Esophagus muscularis mucosa (tissue), 4 donors: Measurements from ENCODE around the gene LRRC14B. TPM values are rescaled to one million over a fixed set of nuclear protein-coding genes. Genes with fewer than 3 reads are reported as not detected.

ENCODE experiments used
- DNase-seq: peaks from one replicate; pipeline ENCODE4 v3.0.0-alpha.2; 2017; ENCODE audit errors: extremely low spot score
- H3K27ac ChIP-seq, 4 donors: fragments of 200-600 bp; sonication (generic); replicated peaks in 1 of 4; 1 replicate in 3 of 4; 2 replicates in 1 of 4; pipeline ENCODE4 v1.5.1; 2016 to 2019; ENCODE audit warnings: mild to moderate bottlenecking in 1 of 4
- H3K27me3 ChIP-seq, 4 donors: fragments of 200-600 bp; sonication (generic); one replicate each; pipeline versions ENCODE4 v1.5.1 to v1.6.0; 2016 to 2019
- H3K36me3 ChIP-seq, 4 donors: fragments of 200-600 bp; sonication (generic); one replicate each; pipeline ENCODE4 v1.5.1; 2016 to 2019
- H3K4me1 ChIP-seq, 4 donors: fragments of 200-600 bp; sonication (generic); one replicate each; pipeline ENCODE4 v1.5.1; 2016 to 2019
- H3K4me3 ChIP-seq, 4 donors: fragments of 200-600 bp; sonication (generic); 1 replicate in 2 of 4; 2 replicates in 2 of 4; pipeline ENCODE4 v1.5.1; 2016 to 2019; ENCODE audit warnings: mild to moderate bottlenecking in 4 of 4, moderate library complexity in 1 of 4
- H3K9me3 ChIP-seq, 4 donors: fragments of 200-600 bp; sonication (generic); 1 replicate in 3 of 4; 2 replicates in 1 of 4; pipeline ENCODE4 v1.5.1; 2016 to 2019
- EP300 ChIP-seq: sonication (generic); formaldehyde crosslinking; IDR thresholded peaks from one replicate; pipeline ENCODE4 v1.6.1; 2017; ENCODE audit warnings: antibody characterized with exemption
- POLR2A ChIP-seq: fragments of 450-650 bp; IDR thresholded peaks from one replicate; pipeline ENCODE4 v1.6.1; 2017; ENCODE audit warnings: antibody characterized with exemption, moderate library complexity, mild to moderate bottlenecking, low read depth
- POLR2AphosphoS5 ChIP-seq, 2 donors: sonication (generic); formaldehyde crosslinking; IDR thresholded peaks; one replicate each; pipeline ENCODE4 v1.6.1; 2017; ENCODE audit warnings: antibody characterized with exemption in 2 of 2
- WGBS: methylation state at CpG from one replicate; pipeline ENCODE4 v1.1.5; 2018; 5-methylcytosine and 5-hydroxymethylcytosine counted together
- intact Hi-C: fragments of 100-400 bp; cut with DNase I; formaldehyde crosslinking; loops from one replicate; pipeline ENCODE4 v1.15.1; 2023
- total RNA-seq, 4 donors: library from RNA; depleted of rRNA; stranded (reverse); fragments of >200 nt; gene quantifications; one replicate each; pipeline versions ENCODE4 v1.1.0 to v1.2.1, GENCODE V29; 2016
- TF ChIP-seq, protein P1 (sequence below), 3 experiments: fragments of 200-600 bp in 2 of 3; fragments of 450-650 bp in 1 of 3; sonication (generic) in 2 of 3; IDR thresholded peaks; one replicate each; pipeline ENCODE4 v1.5.1; 2017 to 2019; ENCODE audit warnings: antibody characterized with exemption in 3 of 3, mild to moderate bottlenecking in 2 of 3, moderate library complexity in 1 of 3

Gene LRRC14B
- total RNA-seq, 4 donors from 2014 or later, result not detected

DNA sequence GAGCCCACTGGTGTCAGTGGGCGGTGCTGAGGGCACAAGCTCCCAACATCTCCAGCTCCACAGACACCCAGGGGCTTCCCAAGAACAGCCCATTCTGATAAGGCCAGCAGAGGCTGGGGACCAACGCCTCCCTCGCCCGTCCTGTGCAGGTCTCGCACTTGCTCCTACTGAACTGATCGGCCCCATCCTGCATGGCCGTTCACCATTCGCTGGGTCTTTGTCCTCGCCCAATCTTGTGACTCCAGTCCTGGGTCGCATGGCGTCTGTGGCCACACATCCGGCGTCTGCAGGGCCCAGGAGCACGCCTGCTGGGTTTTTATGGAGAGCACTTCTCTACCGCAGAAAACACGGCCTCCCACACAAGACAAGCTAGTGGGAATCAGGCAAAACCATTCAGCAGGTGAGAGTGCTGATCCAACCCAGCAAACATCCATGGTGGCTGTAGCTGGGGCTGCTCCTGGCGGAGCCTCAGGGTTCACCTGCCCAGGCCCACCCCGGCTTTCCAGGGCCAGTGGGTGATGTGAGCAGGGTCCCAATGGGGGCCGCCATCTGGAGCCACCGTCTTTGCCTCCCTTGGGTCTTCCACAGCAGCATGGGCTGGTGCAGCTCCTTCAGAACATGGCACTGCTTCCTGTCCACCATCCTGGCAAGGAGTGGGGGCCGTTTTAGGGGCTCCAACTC lies 7.4 kb downstream of the LRRC14B start:
- Histone ChIP-seq H3K4me3 (no peak overlapping the region), H3K9me3 (no peaks in the 10 kb centered on the region), H3K4me1 (peaks cover 0 to 13% (median 0%) of the 10 kb centered on the region in 4 donors), H3K27me3 (peaks cover 0 to 3% (median 0%) of the 10 kb centered on the region in 4 donors), H3K27ac (no peak overlapping the region), H3K36me3 (peaks cover 0 to 26% (median 19%) of the 10 kb centered on the region in 4 donors)
- no peak for TF ChIP-seq EP300
- TF ChIP-seq, protein P1, sequence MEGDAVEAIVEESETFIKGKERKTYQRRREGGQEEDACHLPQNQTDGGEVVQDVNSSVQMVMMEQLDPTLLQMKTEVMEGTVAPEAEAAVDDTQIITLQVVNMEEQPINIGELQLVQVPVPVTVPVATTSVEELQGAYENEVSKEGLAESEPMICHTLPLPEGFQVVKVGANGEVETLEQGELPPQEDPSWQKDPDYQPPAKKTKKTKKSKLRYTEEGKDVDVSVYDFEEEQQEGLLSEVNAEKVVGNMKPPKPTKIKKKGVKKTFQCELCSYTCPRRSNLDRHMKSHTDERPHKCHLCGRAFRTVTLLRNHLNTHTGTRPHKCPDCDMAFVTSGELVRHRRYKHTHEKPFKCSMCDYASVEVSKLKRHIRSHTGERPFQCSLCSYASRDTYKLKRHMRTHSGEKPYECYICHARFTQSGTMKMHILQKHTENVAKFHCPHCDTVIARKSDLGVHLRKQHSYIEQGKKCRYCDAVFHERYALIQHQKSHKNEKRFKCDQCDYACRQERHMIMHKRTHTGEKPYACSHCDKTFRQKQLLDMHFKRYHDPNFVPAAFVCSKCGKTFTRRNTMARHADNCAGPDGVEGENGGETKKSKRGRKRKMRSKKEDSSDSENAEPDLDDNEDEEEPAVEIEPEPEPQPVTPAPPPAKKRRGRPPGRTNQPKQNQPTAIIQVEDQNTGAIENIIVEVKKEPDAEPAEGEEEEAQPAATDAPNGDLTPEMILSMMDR (IDR thresholded peaks at IDR 0.05), result no peak
- TF ChIP-seq POLR2AphosphoS5 (IDR thresholded peaks at IDR 0.05), result no peak
- TF ChIP-seq POLR2A, result no peak
- DNase-seq, result no peak
- 90% methylated on average over 13 of the region's 21 CpGs for WGBS
- intact Hi-C loops, result no loop called here

DNA sequence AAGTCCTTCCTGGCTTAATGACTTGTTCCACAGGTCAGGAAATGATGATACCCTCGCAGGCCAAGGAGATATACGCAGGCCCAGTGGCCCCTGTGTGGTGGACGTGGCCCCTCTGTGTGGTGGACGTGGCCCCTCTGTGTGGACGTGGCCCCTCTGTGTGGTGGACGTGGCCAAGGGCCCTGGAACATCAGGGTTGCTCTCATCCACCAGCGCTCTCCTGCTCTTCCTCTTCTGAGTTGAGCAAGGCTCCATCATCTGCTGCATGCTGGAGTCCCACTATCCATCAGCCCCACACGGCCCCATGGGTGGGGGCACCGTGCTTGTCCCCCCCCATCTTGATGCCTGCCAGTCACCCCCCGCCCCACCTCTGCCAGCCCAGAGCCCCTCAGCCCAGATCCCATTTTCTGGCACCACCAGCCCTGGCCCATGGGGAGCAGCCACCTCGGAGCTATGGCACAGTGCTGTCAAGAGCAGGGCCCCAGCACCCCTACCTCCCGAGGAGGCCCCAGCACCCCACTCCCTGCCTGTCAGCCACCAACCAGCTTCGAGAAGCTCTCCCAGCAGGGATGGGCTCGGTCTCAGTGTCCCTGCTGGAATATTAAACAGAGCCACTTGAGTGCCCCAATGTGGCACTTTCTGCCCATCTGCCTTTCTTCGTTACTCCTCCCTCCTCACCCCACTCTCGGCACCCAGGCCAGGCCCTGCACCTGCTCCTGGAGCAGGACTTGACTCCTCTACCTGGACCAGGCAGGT lies 8.1 kb downstream of the LRRC14B start:
- H3K4me3 ChIP-seq, result no peak overlapping the region
- peaks cover 0 to 13% (median 0%) of the 10 kb centered on the region in 4 donors for H3K4me1 ChIP-seq
- TF ChIP-seq EP300, result no peak
- no peak for TF ChIP-seq POLR2AphosphoS5 (IDR thresholded peaks at IDR 0.05)
- no peak for TF ChIP-seq POLR2A
- TF ChIP-seq, protein P1 (IDR thresholded peaks at IDR 0.05), result no peak
- H3K27ac ChIP-seq, result no peak overlapping the region
- DNase-seq, result no peak
- 89% methylated on average over 13 of the region's 16 CpGs for WGBS
- no peaks in the 10 kb centered on the region for H3K27me3 ChIP-seq
- intact Hi-C loops, result no loop called here
- H3K36me3 ChIP-seq, result peaks cover 0 to 34% (median 26%) of the 10 kb centered on the region in 4 donors
- no peaks in the 10 kb centered on the region for H3K9me3 ChIP-seq

DNA sequence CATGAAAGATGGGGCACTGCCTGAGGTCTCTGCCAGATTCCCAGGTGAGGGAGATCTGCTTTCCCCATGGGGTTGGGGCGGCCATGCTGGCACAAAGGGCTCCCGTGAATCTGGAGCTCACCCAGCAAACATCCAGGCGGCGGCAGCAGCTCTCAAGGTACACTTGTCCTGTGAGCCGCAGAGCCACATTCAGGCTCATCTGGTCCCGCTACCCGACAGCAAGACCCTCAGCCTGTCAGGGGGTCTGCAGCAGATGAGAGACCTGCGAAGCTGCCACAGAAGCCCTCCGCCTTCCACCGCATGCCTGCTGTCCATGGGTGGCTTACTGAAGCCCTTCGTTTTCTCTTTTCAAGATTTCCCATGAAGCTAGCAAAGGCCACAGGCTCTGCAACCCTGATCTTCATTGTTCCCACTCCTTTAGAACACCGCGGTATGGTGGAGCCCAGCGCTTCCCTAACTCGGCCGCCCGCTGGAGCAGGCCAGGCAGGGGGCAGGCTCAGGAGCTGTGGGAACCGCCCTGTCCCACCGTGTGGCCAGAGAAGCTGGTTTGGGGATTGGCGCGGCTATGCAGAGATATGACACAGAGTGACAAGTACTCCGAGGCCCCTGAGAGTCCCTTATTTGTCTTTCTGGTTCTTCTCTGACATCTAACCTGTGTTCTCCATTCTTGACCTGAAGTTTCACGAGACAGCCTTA lies 8.8 kb downstream of the LRRC14B start:
- H3K27ac ChIP-seq, result no peak overlapping the region
- no peak overlapping the region for H3K4me3 ChIP-seq
- no peaks in the 10 kb centered on the region for H3K27me3 ChIP-seq
- WGBS, result 94% methylated on average over 21 of the region's 23 CpGs
- H3K9me3 ChIP-seq, result no peaks in the 10 kb centered on the region
- DNase-seq, result no peak
- intact Hi-C loops, result no loop called here
- TF ChIP-seq EP300 (no peak), POLR2A (no peak)
- TF ChIP-seq, protein P1 (IDR thresholded peaks at IDR 0.05), result no peak
- peaks cover 4 to 41% (median 32%) of the 10 kb centered on the region in 4 donors for H3K36me3 ChIP-seq
- H3K4me1 ChIP-seq, result peaks cover 0 to 7% (median 0%) of the 10 kb centered on the region in 4 donors

DNA sequence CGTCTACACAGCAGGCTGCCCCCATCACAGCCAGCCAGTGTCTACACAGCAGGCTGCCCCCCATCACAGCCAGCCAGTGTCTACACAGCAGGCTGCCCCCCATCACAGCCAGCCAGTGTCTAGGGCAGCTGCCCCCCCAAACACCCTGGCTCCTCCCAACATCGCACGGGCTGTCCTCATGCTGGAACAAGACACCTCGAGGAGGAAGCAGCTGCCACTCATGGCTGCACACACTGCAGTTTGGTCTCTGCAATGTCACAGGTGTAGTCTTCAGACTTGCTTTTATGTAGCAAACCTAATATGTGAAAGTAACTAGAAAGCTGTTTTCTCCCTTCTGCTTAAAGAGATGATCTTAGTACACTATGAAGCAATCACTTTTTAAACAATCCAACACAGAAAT lies 9.7 kb downstream of the LRRC14B start:
- Histone ChIP-seq H3K27ac (no peak overlapping the region), H3K9me3 (no peaks in the 10 kb centered on the region), H3K27me3 (no peaks in the 10 kb centered on the region), H3K36me3 (peaks cover 10 to 49% (median 37%) of the 10 kb centered on the region in 4 donors), H3K4me3 (no peak overlapping the region), H3K4me1 (peaks cover 0 to 5% (median 0%) of the 10 kb centered on the region in 4 donors)
- DNase-seq, result no peak
- intact Hi-C loops, result no loop called here
- WGBS, result 49% methylated on average over 4 of the region's 4 CpGs
- no peak for TF ChIP-seq POLR2A
- TF ChIP-seq, protein P1 (IDR thresholded peaks at IDR 0.05), result no peak
- no peak for TF ChIP-seq POLR2AphosphoS5 (IDR thresholded peaks at IDR 0.05)
- no peak for TF ChIP-seq EP300
